ENCODE data around the gene ADCY4. TPM values are rescaled to one million over a fixed set of nuclear protein-coding genes. Genes with fewer than 3 reads are reported as not detected.

The ADCY4 gene
- total RNA-seq, 2 experiments from 2014 or later = 4.5 to 5.9 TPM

DNA sequence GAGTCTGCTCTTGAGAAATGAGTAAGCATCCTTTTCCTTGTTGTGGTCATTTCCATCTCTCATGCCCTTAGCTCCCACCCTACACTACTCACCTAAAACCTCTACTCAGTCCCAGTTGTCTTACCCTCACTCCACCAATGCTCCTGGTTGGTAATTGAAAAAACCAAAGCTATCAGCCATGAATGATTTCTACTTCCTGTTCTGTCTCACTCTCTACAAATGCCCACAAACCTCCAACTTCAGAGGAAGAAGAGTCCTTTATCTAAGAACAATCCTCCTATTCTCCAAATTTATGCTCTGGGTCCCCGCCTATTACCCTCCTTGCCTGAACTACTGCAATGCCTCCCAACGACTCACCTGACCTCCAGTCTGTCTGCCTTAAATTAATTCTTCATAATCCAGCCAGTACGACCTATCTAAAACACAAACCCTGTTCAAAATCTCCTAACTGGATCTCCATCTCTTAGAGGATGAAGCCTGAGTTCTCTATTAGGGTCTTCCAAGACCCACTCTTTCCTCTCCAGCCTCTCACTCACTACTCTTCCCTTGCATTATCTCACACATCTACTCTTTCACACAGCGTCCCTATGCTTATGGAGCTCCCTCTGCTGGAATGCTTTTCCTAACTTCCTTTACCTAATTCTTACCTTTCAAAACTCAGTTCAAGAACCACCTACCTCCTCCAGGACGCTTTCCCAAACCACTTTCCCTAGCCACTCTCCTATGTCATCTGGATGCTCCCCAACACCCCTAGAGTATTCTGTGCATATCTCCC is 37.5 kb downstream of the ADCY4 start:
- ChIA-PET CTCF (interaction anchor here (0.5 to 7.7 kb wide), 25 partner anchors 12 to 290 kb away, joined by 3 to 213 read pairs (median 6); partner anchors contain the start of genes CHMP4A, CIDEB, DCAF11 and GMPR2), POLR2A (interaction anchor here (0.7 to 7.3 kb wide), 13 partner anchors 13 to 240 kb away, joined by 3 to 97 read pairs (median 7); partner anchors contain the start of genes CHMP4A, CIDEB, DCAF11 and IRF9)
- no peaks in the 10 kb centered on the region for H3K27me3 Mint-ChIP-seq
- H3K4me3 Mint-ChIP-seq = no peak overlapping the region
- H3K4me1 Mint-ChIP-seq = peaks cover 54% of the 10 kb centered on the region
- no peaks in the 10 kb centered on the region for H3K9me3 Mint-ChIP-seq
- peaks cover 32% of the 10 kb centered on the region for H3K36me3 Mint-ChIP-seq (ENCODE audit: low read depth)
- no peak for DNase-seq
- H3K27ac Mint-ChIP-seq = peak overlapping the region; percentile 76

DNA sequence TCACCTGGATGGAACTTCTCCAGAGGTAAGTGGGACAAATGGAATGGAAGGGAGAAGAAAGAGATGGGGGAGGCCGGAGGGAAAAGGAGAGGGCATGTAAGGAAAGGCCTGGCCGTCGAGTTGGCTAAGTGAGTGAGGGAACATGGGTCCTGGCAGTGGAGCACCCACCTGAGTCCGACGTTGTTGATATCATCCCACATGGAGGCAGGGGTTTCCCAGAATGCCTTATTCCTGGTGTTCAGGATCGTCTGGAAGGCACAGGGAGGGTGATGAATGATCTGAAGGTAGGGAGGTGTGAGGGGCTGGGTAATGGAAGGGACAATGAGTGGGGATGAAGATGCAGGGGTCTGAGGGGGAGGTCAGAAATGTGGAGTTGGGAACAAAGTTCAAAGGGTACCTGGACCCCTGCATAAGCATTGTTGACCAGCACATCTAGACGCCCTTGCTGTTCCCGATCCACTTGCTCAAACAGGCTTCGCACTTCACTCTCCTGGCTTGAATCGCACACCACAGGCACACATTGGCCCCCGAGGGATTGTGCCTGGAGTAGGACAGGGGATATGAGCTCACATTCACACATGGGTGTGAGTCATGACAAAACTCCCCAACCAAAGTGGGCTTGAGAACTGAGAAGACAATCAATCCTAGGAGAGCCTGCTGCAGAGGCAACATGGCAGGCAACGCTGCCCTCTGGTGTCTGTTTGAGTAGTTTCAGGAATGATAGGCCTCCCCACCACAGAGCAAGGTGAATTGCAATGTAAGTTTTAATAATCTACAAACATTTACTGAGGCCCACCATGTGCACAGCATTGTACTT is 38.3 kb downstream of the ADCY4 start:
- no peak overlapping the region for H3K4me3 Mint-ChIP-seq
- POLR2A ChIA-PET = interaction anchor here (0.6 to 7.3 kb wide), 12 partner anchors 14 to 138 kb away, joined by 3 to 97 read pairs (median 6); partner anchors contain the start of genes CHMP4A, CIDEB, IRF9 and LTB4R
- H3K27me3 Mint-ChIP-seq = no peaks in the 10 kb centered on the region

GRCh38 chr14:24293525-24293924 is 41.3 kb downstream of the ADCY4 start:
- CTCF ChIA-PET = interaction anchor here (1.0 to 5.3 kb wide), 5 partner anchors 14 to 51 kb away, joined by 3 to 32 read pairs (median 7); partner anchors contain the start of genes CIDEB, RABGGTA and TINF2
- Mint-ChIP-seq H3K36me3 (ENCODE audit: low read depth) (peaks cover 54% of the 10 kb centered on the region), H3K27ac (no peak overlapping the region), H3K9me3 (no peaks in the 10 kb centered on the region), H3K4me3 (no peak overlapping the region), H3K27me3 (peaks cover 8% of the 10 kb centered on the region), H3K4me1 (peaks cover 42% of the 10 kb centered on the region)
- POLR2A ChIA-PET = interaction anchor here (1.2 to 2.0 kb wide), 3 partner anchors 23 to 80 kb away, joined by 3 to 6 read pairs (median 5); partner anchors contain the start of genes CHMP4A and RABGGTA
- DNase-seq = no peak

More for the DNA sequence above, 38.3 kb downstream of the ADCY4 start:
- peak overlapping the region; percentile 76 for H3K27ac Mint-ChIP-seq
- H3K9me3 Mint-ChIP-seq = no peaks in the 10 kb centered on the region
- CTCF ChIA-PET = interaction anchor here (0.5 to 7.7 kb wide), 22 partner anchors 13 to 289 kb away, joined by 3 to 213 read pairs (median 8); partner anchors contain the start of genes CHMP4A, CIDEB, GMPR2 and IRF9
- peaks cover 46% of the 10 kb centered on the region for H3K4me1 Mint-ChIP-seq
- DNase-seq = peak; percentile 77
- H3K36me3 Mint-ChIP-seq (ENCODE audit: low read depth) = peaks cover 33% of the 10 kb centered on the region

DNA sequence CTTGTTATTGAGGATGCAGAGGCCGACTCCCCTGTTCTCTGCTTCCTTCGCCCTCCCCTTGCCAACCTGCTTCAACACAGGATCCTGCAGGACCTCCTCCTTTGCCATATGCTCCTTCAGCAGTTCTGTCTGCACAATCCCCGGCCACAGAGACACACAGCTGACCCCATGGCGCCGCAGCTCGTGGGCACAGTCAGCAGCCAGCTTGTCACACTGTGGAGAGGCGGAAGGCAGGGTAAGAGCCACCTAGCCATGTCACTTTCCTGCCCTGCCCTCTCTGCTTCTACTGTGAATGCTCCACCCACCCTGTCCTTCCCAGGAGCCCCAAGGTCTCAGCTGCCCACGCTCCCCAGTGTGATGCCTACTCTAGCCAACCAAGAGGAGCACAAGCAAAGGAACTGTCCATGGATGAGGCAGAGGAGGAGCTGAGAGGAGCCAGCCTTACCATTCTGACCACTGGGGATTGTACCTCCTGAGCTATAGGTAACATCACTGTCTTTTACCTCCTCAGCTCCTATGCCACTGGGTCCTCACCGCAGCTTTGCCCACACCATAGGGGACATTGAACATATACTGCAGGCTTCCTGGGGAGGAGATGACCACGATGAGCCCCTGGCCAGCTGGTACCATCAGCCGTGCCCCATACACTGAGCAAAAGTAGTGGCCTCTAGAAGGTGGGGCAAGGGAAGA is 42.6 kb downstream of the ADCY4 start:
- H3K9me3 Mint-ChIP-seq = no peaks in the 10 kb centered on the region
- ChIA-PET CTCF (interaction anchor here (1.0 to 5.3 kb wide), 9 partner anchors 12 to 77 kb away, joined by 3 to 32 read pairs (median 4); partner anchors contain the start of genes CIDEB, MDP1, RABGGTA and TINF2), POLR2A (interaction anchor here (0.6 to 2.0 kb wide), 7 partner anchors 18 to 79 kb away, joined by 3 to 6 read pairs (median 3); partner anchors contain the start of genes CHMP4A, RABGGTA and TINF2)
- H3K4me1 Mint-ChIP-seq = peaks cover 37% of the 10 kb centered on the region
- no peak overlapping the region for H3K27ac Mint-ChIP-seq
- peaks cover 54% of the 10 kb centered on the region for H3K36me3 Mint-ChIP-seq (ENCODE audit: low read depth)
- peaks cover 17% of the 10 kb centered on the region for H3K27me3 Mint-ChIP-seq
- H3K4me3 Mint-ChIP-seq = no peak overlapping the region
- no peak for DNase-seq

GRCh38 chr14:24291446-24292117 is 43.3 kb downstream of the ADCY4 start:
- Mint-ChIP-seq H3K9me3 (no peaks in the 10 kb centered on the region), H3K4me1 (peaks cover 30% of the 10 kb centered on the region), H3K27ac (no peak overlapping the region), H3K27me3 (peaks cover 17% of the 10 kb centered on the region), H3K36me3 (ENCODE audit: low read depth) (peaks cover 52% of the 10 kb centered on the region), H3K4me3 (no peak overlapping the region)
- CTCF ChIA-PET = interaction anchor here (1.3 to 5.3 kb wide), 8 partner anchors 12 to 76 kb away, joined by 3 to 32 read pairs (median 6); partner anchors contain the start of genes CIDEB, MDP1, RABGGTA and TINF2
- POLR2A ChIA-PET = interaction anchor here (0.7 to 3.2 kb wide), 9 partner anchors 12 to 78 kb away, joined by 3 to 16 read pairs (median 5); partner anchors contain the start of genes CHMP4A, RABGGTA and TINF2
- no peak for DNase-seq

DNA sequence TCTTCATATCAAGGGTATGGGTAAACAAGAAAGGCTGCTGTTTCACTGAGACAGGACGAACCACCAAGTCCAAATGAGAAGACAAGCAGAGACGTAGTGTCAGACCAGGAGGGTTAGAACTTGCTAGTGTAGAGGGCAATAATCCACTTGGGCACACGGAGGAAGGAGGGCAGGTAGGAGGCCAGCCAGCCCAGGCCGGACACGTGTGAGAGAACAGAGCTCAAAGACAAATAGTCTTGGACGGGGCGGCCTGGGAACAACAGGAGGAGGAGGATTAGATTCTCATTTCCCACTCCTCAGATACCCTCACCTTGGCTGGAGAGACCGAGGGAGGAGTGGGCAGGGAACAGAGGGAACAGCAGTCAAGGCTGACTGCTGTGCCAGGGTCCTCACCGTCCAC is 44.1 kb downstream of the ADCY4 start:
- POLR2A ChIA-PET = interaction anchor here (1.0 to 3.2 kb wide), 11 partner anchors 9 to 196 kb away, joined by 3 to 16 read pairs (median 5); partner anchors contain the start of genes CHMP4A, DHRS1, MDP1 and NOP9

DNA sequence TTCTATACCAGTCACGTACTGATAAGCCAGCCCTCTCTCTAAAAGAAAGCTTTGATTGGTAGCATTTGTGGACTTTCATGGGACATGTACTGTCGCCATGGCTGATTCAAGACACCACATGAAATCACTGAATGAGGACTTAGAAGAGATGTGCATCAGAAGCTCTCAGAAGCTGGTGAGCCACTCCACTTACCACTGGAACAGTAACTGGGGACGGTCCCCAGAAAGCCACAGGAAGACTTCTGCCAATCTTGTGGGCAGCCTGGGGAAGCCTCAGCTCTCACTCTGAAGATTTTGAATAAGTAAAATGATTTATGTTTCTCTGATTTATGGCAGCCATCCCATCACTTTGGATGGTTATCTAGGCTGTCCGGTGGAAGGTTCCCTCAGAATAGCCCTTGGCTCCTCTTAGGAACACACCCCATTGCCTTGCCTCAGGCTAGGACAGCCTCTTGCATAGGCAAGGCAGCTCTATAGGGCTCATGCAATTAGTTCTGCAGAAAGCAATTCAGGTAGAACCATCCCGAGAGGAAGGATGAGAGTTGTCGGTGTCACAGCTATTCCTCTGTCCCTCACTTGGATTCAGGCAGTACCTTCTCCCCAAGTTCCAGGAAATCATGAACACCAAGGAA is 45.1 kb downstream of the ADCY4 start:
- Mint-ChIP-seq H3K4me1 (peaks cover 23% of the 10 kb centered on the region), H3K9me3 (no peaks in the 10 kb centered on the region), H3K27me3 (peaks cover 22% of the 10 kb centered on the region), H3K36me3 (ENCODE audit: low read depth) (peaks cover 37% of the 10 kb centered on the region), H3K27ac (no peak overlapping the region), H3K4me3 (no peak overlapping the region)
- POLR2A ChIA-PET = interaction anchor here (0.7 to 3.2 kb wide), 12 partner anchors 8 to 195 kb away, joined by 3 to 16 read pairs (median 5); partner anchors contain the start of genes CHMP4A, DHRS1, MDP1 and NOP9
- CTCF ChIA-PET = interaction anchor here (0.7 to 5.3 kb wide), 11 partner anchors 9 to 142 kb away, joined by 3 to 32 read pairs (median 6); partner anchors contain the start of genes CIDEB, DHRS1, LTB4R and MDP1
- peak; percentile 76 for DNase-seq

More for the DNA sequence above, 44.1 kb downstream of the ADCY4 start:
- H3K9me3 Mint-ChIP-seq = no peaks in the 10 kb centered on the region
- H3K27me3 Mint-ChIP-seq = peaks cover 22% of the 10 kb centered on the region
- CTCF ChIA-PET = interaction anchor here (0.7 to 5.3 kb wide), 7 partner anchors 11 to 75 kb away, joined by 3 to 32 read pairs (median 4); partner anchors contain the start of genes CIDEB, MDP1 and TINF2
- H3K4me1 Mint-ChIP-seq = peaks cover 23% of the 10 kb centered on the region
- H3K4me3 Mint-ChIP-seq = no peak overlapping the region
- DNase-seq = no peak
- peaks cover 44% of the 10 kb centered on the region for H3K36me3 Mint-ChIP-seq (ENCODE audit: low read depth)
- H3K27ac Mint-ChIP-seq = no peak overlapping the region

GRCh38 chr14:24286996-24287395 is 47.9 kb downstream of the ADCY4 start:
- ChIA-PET POLR2A (interaction anchor here (1.4 kb wide), 2 partner anchors 16 to 33 kb away, joined by 4 to 8 read pairs; partner anchors contain the start of gene RABGGTA), CTCF (interaction anchor here (1.3 kb wide), 1 partner anchor 45 kb away, joined by 4 read pairs; the partner anchor contains the start of gene TINF2)
- H3K9me3 Mint-ChIP-seq = no peaks in the 10 kb centered on the region
- peaks cover 23% of the 10 kb centered on the region for H3K4me1 Mint-ChIP-seq
- no peak for DNase-seq
- peaks cover 22% of the 10 kb centered on the region for H3K27me3 Mint-ChIP-seq
- H3K4me3 Mint-ChIP-seq = no peak overlapping the region
- H3K36me3 Mint-ChIP-seq (ENCODE audit: low read depth) = peaks cover 26% of the 10 kb centered on the region
- H3K27ac Mint-ChIP-seq = no peak overlapping the region

DNA sequence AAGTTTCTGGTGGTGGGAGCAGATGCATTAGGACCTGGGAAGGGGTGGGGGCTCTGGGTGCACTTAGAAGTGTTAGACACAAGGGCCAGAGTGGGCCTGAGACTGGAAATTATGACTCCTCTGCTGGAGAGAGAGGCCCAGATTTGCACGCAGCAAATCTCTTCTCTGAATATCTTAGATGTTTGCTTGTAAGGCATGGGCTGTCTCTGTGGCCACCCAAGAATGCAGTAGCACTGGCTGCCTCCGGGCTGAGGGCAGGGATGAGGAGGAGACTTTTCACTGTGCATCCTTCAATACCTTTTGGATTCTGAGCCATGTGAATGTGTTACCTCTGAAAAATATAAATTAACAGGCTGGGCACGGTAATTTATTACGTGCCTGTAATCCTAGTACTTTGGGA is 49.5 kb downstream of the ADCY4 start:
- Mint-ChIP-seq H3K4me3 (no peak overlapping the region), H3K4me1 (peaks cover 15% of the 10 kb centered on the region), H3K27me3 (peaks cover 16% of the 10 kb centered on the region), H3K27ac (no peak overlapping the region), H3K36me3 (ENCODE audit: low read depth) (peaks cover 9% of the 10 kb centered on the region), H3K9me3 (no peaks in the 10 kb centered on the region)
- ChIA-PET CTCF (interaction anchor here (0.8 to 1.5 kb wide), 2 partner anchors 23 to 43 kb away, joined by 3 to 4 read pairs; partner anchors contain the start of gene TINF2), POLR2A (interaction anchor here (1.1 kb wide), 1 partner anchor 170 kb away, joined by 4 read pairs; the partner anchor contains the start of genes DCAF11 and NRL)
- no peak for DNase-seq

DNA sequence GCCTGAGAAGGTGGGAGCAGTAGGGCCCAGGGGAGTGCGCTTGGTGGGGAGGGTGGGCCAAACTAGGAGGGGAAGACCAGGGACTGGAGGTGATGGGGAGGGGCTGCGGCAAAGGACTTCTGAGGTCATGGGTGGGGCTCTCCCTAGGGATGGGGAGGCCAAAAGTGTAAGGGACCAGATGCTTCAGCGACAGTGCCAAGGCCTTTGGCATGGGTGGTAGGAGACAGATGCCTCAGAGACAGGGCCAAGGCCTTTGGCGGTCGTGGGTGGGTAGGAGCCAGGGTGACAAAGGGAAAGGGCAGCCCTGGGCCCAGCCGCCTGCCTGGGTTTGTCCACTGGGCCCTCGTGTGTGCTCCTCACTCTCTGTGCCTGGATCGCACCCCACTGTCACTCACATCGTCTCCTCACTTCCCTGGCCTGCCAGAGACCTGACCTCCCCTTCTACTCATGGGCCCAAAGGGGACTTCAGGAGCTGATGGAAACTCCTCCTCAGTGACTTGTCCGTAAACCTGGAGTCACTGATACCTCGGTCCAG is 50.3 kb downstream of the ADCY4 start:
- peaks cover 10% of the 10 kb centered on the region for H3K4me1 Mint-ChIP-seq
- DNase-seq = no peak
- ChIA-PET POLR2A (interaction anchor here (1.1 to 3.3 kb wide), 2 partner anchors 38 to 170 kb away, joined by 4 to 11 read pairs; partner anchors contain the start of genes DCAF11 and NRL), CTCF (interaction anchor here (0.8 to 1.5 kb wide), 2 partner anchors 24 to 42 kb away, joined by 3 to 4 read pairs; partner anchors contain the start of gene TINF2)
- no peak overlapping the region for H3K4me3 Mint-ChIP-seq
- H3K27me3 Mint-ChIP-seq = peaks cover 16% of the 10 kb centered on the region
- no peaks in the 10 kb centered on the region for H3K9me3 Mint-ChIP-seq
- H3K27ac Mint-ChIP-seq = no peak overlapping the region
- H3K36me3 Mint-ChIP-seq (ENCODE audit: low read depth) = peaks cover 2% of the 10 kb centered on the region

Measured in activated CD4-positive, alpha-beta memory T cell treated with anti-CD3 and anti-CD28 coated beads, Interleukin-2, amount 10 ng/mL, durations not matched to agents 7 days and 5 days (primary cell).